ENCODE results near the gene CREB3L1.

DNA sequence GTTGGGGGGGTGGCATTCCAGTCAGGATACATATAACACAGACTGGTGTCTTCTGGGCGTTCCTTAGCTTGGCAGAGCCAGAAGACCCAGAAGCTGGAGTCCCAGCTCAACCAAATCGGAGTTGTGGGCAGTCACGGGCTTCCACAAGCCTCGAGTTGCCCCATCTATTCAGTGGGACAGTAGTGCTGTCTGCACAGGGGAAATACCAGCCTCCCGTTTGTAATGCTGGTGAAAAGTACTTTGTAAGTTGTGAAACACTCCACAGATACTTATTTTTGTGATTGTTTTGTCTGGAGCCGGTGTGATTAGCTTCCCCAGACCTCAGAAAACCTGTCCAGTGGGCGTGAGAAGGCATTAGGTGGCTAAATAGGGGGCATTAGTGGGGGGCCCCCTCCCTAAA lies 83.4 kb downstream of the CREB3L1 start:
- no peak for TF ChIP-seq POLR2AphosphoS5 (IDR thresholded peaks at IDR 0.05; ENCODE audit: borderline replicate concordance, low read depth, low read length)
- TF ChIP-seq EZH2 (IDR thresholded peaks at IDR 0.05), result no peak
- no peak for TF ChIP-seq FOXP2 (optimal IDR thresholded peaks at IDR 0.05; ENCODE audit: control extremely low read depth, extremely low read length, insufficient read depth)

Measured in SK-N-MC (cell line).